ENCODE measurements around the gene PIP5K1A.
"Not testable (repeated sequence)": the region's sequence is repeated elsewhere in the genome, so short reads cannot be mapped to it uniquely, and the experiment has no call there.

PIP5K1A gene

GRCh38 chr1:151193856-151194255 is 4.5 kb upstream of the PIP5K1A start:
- no peak for DNase-seq

GRCh38 chr1:151194894-151195594 is 3.3 kb upstream of the PIP5K1A start:
- peak; percentile 41 for DNase-seq

GRCh38 chr1:151196292-151196800 is 2.0 kb upstream of the PIP5K1A start:
- DNase-seq = peak; percentile 71

GRCh38 chr1:151197863-151198253 is 494 bp upstream of the PIP5K1A start:
- DNase-seq = no peak

GRCh38 chr1:151199873-151200581 is 1.7 kb downstream of the PIP5K1A start:
- peak; percentile 47 for DNase-seq

- DNase-seq = not testable (repeated sequence)
These were observed 7.1 kb downstream of the PIP5K1A start for GRCh38 chr1:151205381-151205965.

GRCh38 chr1:151210830-151211229 is 12.5 kb downstream of the PIP5K1A start:
- DNase-seq = no peak

- no peak for DNase-seq
These were observed 13.8 kb downstream of the PIP5K1A start for GRCh38 chr1:151211972-151212705.

GRCh38 chr1:151213560-151213959 is 15.2 kb downstream of the PIP5K1A start:
- no peak for DNase-seq

- DNase-seq = no peak
These were observed 23.3 kb downstream of the PIP5K1A start for GRCh38 chr1:151221616-151222015.

GRCh38 chr1:151222130-151222529 is 23.8 kb downstream of the PIP5K1A start:
- DNase-seq = no peak

GRCh38 chr1:151235235-151235634 is 36.9 kb downstream of the PIP5K1A start:
- no peak for DNase-seq

- DNase-seq = no peak
These were observed 39.5 kb downstream of the PIP5K1A start for GRCh38 chr1:151237678-151238466.

GRCh38 chr1:151238467-151238739 is 40.1 kb downstream of the PIP5K1A start:
- DNase-seq = peak; percentile 73

GRCh38 chr1:151242442-151242841 is 44.1 kb downstream of the PIP5K1A start:
- no peak for DNase-seq

GRCh38 chr1:151243683-151244216 is 45.4 kb downstream of the PIP5K1A start:
- DNase-seq = no peak

- no peak for DNase-seq
These were observed 48.4 kb downstream of the PIP5K1A start for GRCh38 chr1:151246786-151247185.

GRCh38 chr1:151251656-151252470 is 53.5 kb downstream of the PIP5K1A start:
- DNase-seq = peak; percentile 80

- DNase-seq = peak; percentile 88
These were observed 56.2 kb downstream of the PIP5K1A start, which contains the start of gene PSMD4 for GRCh38 chr1:151254217-151255213. TSS of gene PSMD4 (plus strand) at chr1:151254734. CDS start at chr1:151254783, 49 bp downstream.

- DNase-seq = no peak
These were observed 57.0 kb downstream of the PIP5K1A start for GRCh38 chr1:151255381-151255780.

Data from amniotic stem cell (primary cell).